ENCODE data around the gene GGACT.

- no peak for TF ChIP-seq CTCF (IDR thresholded peaks at IDR 0.05)
- no peak for TF ChIP-seq POLR2A (IDR thresholded peaks at IDR 0.05)
These were observed 26.9 kb downstream of the GGACT start for GRCh38 chr13:100561599-100562204.

Data from vagina (tissue), 2 donors.